Nephron (organoid): ENCODE measurements around the gene UBE2V1.

Experiments used
- H3K27ac Mint-ChIP-seq, 3 experiments: 2 replicates each; pipeline ENCODE4 v1.8.0; 2020; ENCODE audit warnings: mixed read lengths in 3 of 3, mild to moderate bottlenecking in 2 of 3, moderate library complexity in 1 of 3
- H3K27me3 Mint-ChIP-seq: 2 replicates; pipeline ENCODE4 v1.8.0; 2021; ENCODE audit warnings: low read depth, mild to moderate bottlenecking, moderate library complexity, mixed read lengths
- H3K36me3 Mint-ChIP-seq: 2 replicates; pipeline ENCODE4 v1.8.0; 2020; ENCODE audit warnings: low read depth, mixed read lengths
- H3K4me1 Mint-ChIP-seq: 2 replicates; pipeline ENCODE4 v1.8.0; 2020; ENCODE audit warnings: mixed read lengths
- H3K4me3 Mint-ChIP-seq, 3 experiments: 2 replicates each; pipeline ENCODE4 v1.8.0; 2020; ENCODE audit warnings: mild to moderate bottlenecking in 3 of 3, mixed read lengths in 3 of 3, moderate library complexity in 2 of 3
- H3K9me3 Mint-ChIP-seq: 2 replicates; pipeline ENCODE4 v1.8.0; 2020; ENCODE audit warnings: mixed read lengths
- CTCF ChIP-seq, 3 experiments: fragments of 200-600 bp; sonication (generic); IDR thresholded peaks; one replicate each; pipeline ENCODE4 v1.5.0; 2021; ENCODE audit warnings: antibody characterized with exemption in 3 of 3; ENCODE audit not compliant: unreplicated experiment in 3 of 3

UBE2V1 gene

DNA sequence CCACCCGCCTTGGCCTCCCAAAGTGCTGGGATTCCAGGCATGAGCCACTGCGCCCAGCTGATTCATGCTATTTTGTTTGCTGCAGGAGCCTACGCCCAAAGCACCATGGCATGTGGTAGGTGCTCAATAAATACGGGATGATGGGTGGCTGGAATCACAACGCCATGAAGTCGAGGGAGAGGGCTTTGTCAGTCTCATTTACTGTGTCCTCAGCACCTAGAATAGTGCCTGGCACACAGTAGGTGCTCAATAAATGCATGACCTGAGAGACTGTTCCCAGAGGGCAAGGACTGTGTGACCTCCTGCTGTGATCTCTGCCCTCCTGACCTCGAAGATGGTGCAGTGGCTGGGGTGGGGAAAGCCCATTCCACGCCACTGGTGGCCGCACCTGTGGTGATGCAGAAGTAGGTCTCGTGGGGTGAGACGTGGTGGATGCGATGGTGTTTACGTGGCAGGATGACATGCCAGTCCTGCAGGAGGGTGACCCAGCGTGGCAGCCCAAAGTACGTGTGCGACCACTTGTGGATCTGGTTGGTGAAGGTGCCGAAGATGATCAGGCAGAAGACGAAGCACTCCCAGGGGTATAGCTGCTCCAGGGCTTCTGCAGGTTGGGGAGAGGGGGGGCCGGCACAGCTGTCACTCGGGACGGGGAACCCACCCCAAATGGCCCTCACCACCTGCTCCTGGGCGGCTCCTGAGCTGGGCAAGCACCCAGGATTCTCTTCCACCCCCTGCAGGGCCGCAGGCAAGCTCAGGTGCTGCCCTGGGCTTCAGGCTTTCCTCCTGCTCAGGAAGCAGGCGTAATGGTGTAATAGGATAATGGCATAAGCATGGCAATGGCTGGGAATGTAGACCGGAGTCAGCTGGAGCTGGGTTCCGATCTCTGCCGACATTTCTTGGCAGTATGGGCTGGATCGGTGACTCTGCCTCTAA is 14.9 kb upstream of the UBE2V1 start:
- Mint-ChIP-seq H3K36me3 (peaks cover 82% of the 10 kb centered on the region), H3K27me3 (no peaks in the 10 kb centered on the region), H3K4me1 (no peaks in the 10 kb centered on the region), H3K27ac (no peak overlapping the region), H3K9me3 (no peaks in the 10 kb centered on the region), H3K4me3 (no peak overlapping the region)
- TF ChIP-seq CTCF (IDR thresholded peaks at IDR 0.05; ENCODE audit: unreplicated experiment in 3 of 3) = no peak

GRCh38 chr20:50126662-50127061 is 13.7 kb upstream of the UBE2V1 start:
- TF ChIP-seq CTCF (IDR thresholded peaks at IDR 0.05; ENCODE audit: unreplicated experiment in 3 of 3) = no peak

DNA sequence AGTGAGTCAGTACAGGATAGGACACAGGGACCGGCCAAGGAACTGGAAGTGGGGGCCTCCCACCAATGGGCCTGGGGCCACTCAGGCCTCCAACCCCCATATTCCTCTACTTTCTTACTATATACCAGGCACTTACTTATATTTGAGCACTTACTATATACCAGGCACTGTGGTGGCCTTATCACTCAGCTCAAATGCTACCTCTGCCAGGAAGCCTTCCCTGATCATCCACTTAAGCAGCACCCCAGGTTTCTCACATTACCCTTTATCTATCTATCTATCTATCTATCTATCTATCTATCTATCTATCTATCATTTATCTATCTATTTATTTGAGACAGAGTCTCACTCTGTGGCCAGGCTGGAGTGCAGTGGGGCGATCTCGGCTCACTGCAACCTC is 12.3 kb upstream of the UBE2V1 start:
- Mint-ChIP-seq H3K27ac (no peak overlapping the region), H3K36me3 (peaks cover 66% of the 10 kb centered on the region), H3K9me3 (no peaks in the 10 kb centered on the region), H3K4me3 (no peak overlapping the region), H3K4me1 (peaks cover 11% of the 10 kb centered on the region), H3K27me3 (no peaks in the 10 kb centered on the region)
- TF ChIP-seq CTCF (IDR thresholded peaks at IDR 0.05; ENCODE audit: unreplicated experiment in 3 of 3) = no peak

More at GRCh38 chr20:50126662-50127061, 13.7 kb upstream of the UBE2V1 start:
- H3K4me3 Mint-ChIP-seq = no peak overlapping the region
- H3K27me3 Mint-ChIP-seq = no peaks in the 10 kb centered on the region
- peak overlapping the region in 2 of 3 experiments; percentile 26 to 68 for H3K27ac Mint-ChIP-seq
- peaks cover 6% of the 10 kb centered on the region for H3K4me1 Mint-ChIP-seq
- H3K9me3 Mint-ChIP-seq = no peaks in the 10 kb centered on the region
- peaks cover 80% of the 10 kb centered on the region for H3K36me3 Mint-ChIP-seq

GRCh38 chr20:50124496-50124895 is 11.5 kb upstream of the UBE2V1 start:
- Mint-ChIP-seq H3K4me1 (peaks cover 11% of the 10 kb centered on the region), H3K27me3 (no peaks in the 10 kb centered on the region), H3K4me3 (no peak overlapping the region), H3K9me3 (no peaks in the 10 kb centered on the region), H3K36me3 (peaks cover 61% of the 10 kb centered on the region), H3K27ac (no peak overlapping the region)
- no peak for TF ChIP-seq CTCF (IDR thresholded peaks at IDR 0.05; ENCODE audit: unreplicated experiment in 3 of 3)

DNA sequence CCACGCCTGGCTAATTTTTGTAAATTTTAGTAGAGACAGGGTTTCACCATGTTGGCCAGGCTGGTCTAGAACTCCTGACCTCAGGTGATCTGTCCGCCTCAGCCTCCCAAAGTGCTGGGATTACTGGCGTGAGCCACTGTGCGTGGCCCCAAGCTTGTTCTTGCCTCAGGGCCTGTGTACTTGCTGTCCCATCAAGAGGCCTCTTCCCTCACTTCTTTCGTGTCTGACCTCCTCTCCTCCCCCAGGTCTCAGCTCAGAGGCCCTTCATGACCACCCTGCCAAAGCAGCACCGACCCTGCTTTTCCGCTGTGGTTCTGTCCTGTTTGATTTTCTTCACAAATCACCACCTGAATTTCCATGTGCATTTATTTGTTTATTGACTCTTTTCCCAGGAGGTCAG is 10.5 kb upstream of the UBE2V1 start:
- H3K27me3 Mint-ChIP-seq = no peaks in the 10 kb centered on the region
- no peak overlapping the region for H3K4me3 Mint-ChIP-seq
- no peak for TF ChIP-seq CTCF (IDR thresholded peaks at IDR 0.05; ENCODE audit: unreplicated experiment in 3 of 3)
- no peak overlapping the region for H3K27ac Mint-ChIP-seq
- peaks cover 11% of the 10 kb centered on the region for H3K4me1 Mint-ChIP-seq
- no peaks in the 10 kb centered on the region for H3K9me3 Mint-ChIP-seq
- peaks cover 55% of the 10 kb centered on the region for H3K36me3 Mint-ChIP-seq

GRCh38 chr20:50122763-50123162 is 9.8 kb upstream of the UBE2V1 start:
- peaks cover 11% of the 10 kb centered on the region for H3K4me1 Mint-ChIP-seq
- H3K36me3 Mint-ChIP-seq = peaks cover 51% of the 10 kb centered on the region
- H3K9me3 Mint-ChIP-seq = no peaks in the 10 kb centered on the region
- no peaks in the 10 kb centered on the region for H3K27me3 Mint-ChIP-seq
- H3K4me3 Mint-ChIP-seq = no peak overlapping the region
- no peak overlapping the region for H3K27ac Mint-ChIP-seq
- no peak for TF ChIP-seq CTCF (IDR thresholded peaks at IDR 0.05; ENCODE audit: unreplicated experiment in 3 of 3)
